Lung (tissue), 12 donors: ENCODE results near the gene TADA2A. TPM values are rescaled to one million over a fixed set of nuclear protein-coding genes. Genes with fewer than 3 reads are reported as not detected.

ENCODE experiments used
- ATAC-seq: fragments of 200-7000 bp; cut with Tn5 transposase; one replicate; pipeline ENCODE4 v1.9.1; 2020; ENCODE audit warnings: moderate number of reproducible peaks; ENCODE audit not compliant: insufficient read depth, low FRiP score
- DNase-seq, 3 donors: peaks; one replicate each; pipeline ENCODE4 v3.0.0-alpha.2; 2013 to 2017
- H3K27ac ChIP-seq, 2 donors: one replicate each; pipeline ENCODE4 v1.5.1; 2013; ENCODE audit warnings: mild to moderate bottlenecking in 2 of 2, moderate library complexity in 2 of 2, control low read depth in 1 of 2, inconsistent platforms in 1 of 2, low read depth in 1 of 2, low read length in 1 of 2
- H3K27me3 ChIP-seq, 3 donors: one replicate each; pipeline ENCODE4 v1.5.1; 2013; ENCODE audit warnings: low read length in 2 of 3; ENCODE audit not compliant: control insufficient read depth in 3 of 3, insufficient read depth in 3 of 3
- H3K36me3 ChIP-seq, 4 donors: one replicate each; pipeline ENCODE4 v1.5.1; 2013; ENCODE audit warnings: low read length in 4 of 4, mild to moderate bottlenecking in 1 of 4, moderate library complexity in 1 of 4; ENCODE audit not compliant: control insufficient read depth in 4 of 4, insufficient read depth in 4 of 4
- H3K4me1 ChIP-seq, 5 donors: one replicate each; pipeline ENCODE4 v1.5.1; 2013; ENCODE audit warnings: low read length in 5 of 5, mild to moderate bottlenecking in 2 of 5, moderate library complexity in 1 of 5; ENCODE audit not compliant: control insufficient read depth in 5 of 5, insufficient read depth in 5 of 5
- H3K4me3 ChIP-seq: one replicate; pipeline ENCODE4 v1.5.1; 2013; ENCODE audit warnings: mild to moderate bottlenecking, control low read depth, moderate library complexity
- H3K9ac ChIP-seq, 2 donors: one replicate each; pipeline ENCODE4 v1.5.1; 2013; ENCODE audit warnings: low read length in 2 of 2, control low read depth in 1 of 2; ENCODE audit not compliant: insufficient read depth in 1 of 2
- H3K9me3 ChIP-seq, 4 donors: one replicate each; pipeline ENCODE4 v1.5.1; 2013; ENCODE audit warnings: low read length in 3 of 4, mild to moderate bottlenecking in 1 of 4, moderate library complexity in 1 of 4; ENCODE audit not compliant: control insufficient read depth in 4 of 4, insufficient read depth in 3 of 4
- CTCF ChIP-seq: IDR thresholded peaks from 2 replicates; pipeline ENCODE4 v1.5.1; 2012; ENCODE audit warnings: mild to moderate bottlenecking; ENCODE audit errors: control extremely low read depth, extremely low read depth
- WGBS, 2 donors: extraction: QIAGEN DNeasy Blood & Tissue Kit; methylation state at CpG; one replicate each; pipeline ENCODE4 v1.1.7; 2013; 5-methylcytosine and 5-hydroxymethylcytosine counted together
- polyA plus RNA-seq, 2 donors: library from polyadenylated mRNA; stranded (reverse); fragments of 200-250 nt; gene quantifications; one replicate each; pipeline ENCODE4 v1.2.1, GENCODE V29; 2013
- total RNA-seq, 2 donors: library from RNA; depleted of rRNA in 1 of 2; stranded (reverse); fragments of >200 nt in 1 of 2; gene quantifications; one replicate each; pipeline ENCODE4 v1.2.1, GENCODE V29; 2014 to 2021
- donor health status: control.
- donor health status: control.
- donor health status: Bipolar disorder and iron deficiency.
- donor health status: healthy.
- donor health status: DM: yes; HTN: yes; CAD: no.

Gene TADA2A
- total and polyA plus RNA-seq, 4 donors: 7.4 to 28.6 (median 16.9) TPM

GRCh38 chr17:37422971-37423625 is 16.4 kb downstream of the TADA2A start:
- ATAC-seq (no peak), DNase-seq (no peak)
- H3K27me3 ChIP-seq: no peaks in the 10 kb centered on the region
- no peak for TF ChIP-seq CTCF
- no peak overlapping the region for H3K9ac ChIP-seq
- WGBS, 2 donors: 65 to 70% methylated on average over 4 of the region's 4 CpGs
- H3K36me3 ChIP-seq: peaks cover 18 to 40% (median 27%) of the 10 kb centered on the region in 4 donors
- no peak overlapping the region for H3K4me3 ChIP-seq
- H3K27ac ChIP-seq: no peak overlapping the region
- no peaks in the 10 kb centered on the region for H3K4me1 ChIP-seq
- no peaks in the 10 kb centered on the region for H3K9me3 ChIP-seq

GRCh38 chr17:37425268-37425667 is 18.6 kb downstream of the TADA2A start:
- Histone ChIP-seq H3K27ac (no peak overlapping the region), H3K4me1 (no peaks in the 10 kb centered on the region), H3K4me3 (no peak overlapping the region), H3K9ac (no peak overlapping the region), H3K27me3 (no peaks in the 10 kb centered on the region), H3K36me3 (peaks cover 13 to 39% (median 28%) of the 10 kb centered on the region in 4 donors), H3K9me3 (no peaks in the 10 kb centered on the region)
- ATAC-seq (no peak), DNase-seq (no peak)
- WGBS, 2 donors: 94 to 98% methylated on average over 1 of the region's 1 CpG
- TF ChIP-seq CTCF: no peak

GRCh38 chr17:37429039-37429438 is 22.4 kb downstream of the TADA2A start:
- TF ChIP-seq CTCF: no peak
- H3K27me3 ChIP-seq: no peaks in the 10 kb centered on the region
- H3K36me3 ChIP-seq: peaks cover 13 to 31% (median 23%) of the 10 kb centered on the region in 4 donors
- no peak for DNase-seq
- no peak overlapping the region for H3K4me3 ChIP-seq
- whole genome bisulfite sequencing, 2 donors: 100% methylated on average over 2 to 3 of the region's 3 CpGs
- no peak overlapping the region for H3K9ac ChIP-seq
- H3K9me3 ChIP-seq: no peaks in the 10 kb centered on the region
- H3K27ac ChIP-seq: no peak overlapping the region
- no peaks in the 10 kb centered on the region for H3K4me1 ChIP-seq
- ATAC-seq: no peak

- no peak overlapping the region for H3K9ac ChIP-seq
- H3K4me1 ChIP-seq: no peaks in the 10 kb centered on the region
- no peak for TF ChIP-seq CTCF
- H3K9me3 ChIP-seq: no peaks in the 10 kb centered on the region
- WGBS, 2 donors: 97 to 100% methylated on average over 1 of the region's 1 CpG
- ATAC-seq (no peak), DNase-seq (no peak)
- no peak overlapping the region for H3K27ac ChIP-seq
- peaks cover 13 to 28% (median 24%) of the 10 kb centered on the region in 4 donors for H3K36me3 ChIP-seq
- H3K27me3 ChIP-seq: no peaks in the 10 kb centered on the region
- no peak overlapping the region for H3K4me3 ChIP-seq
Measured at GRCh38 chr17:37429453-37429852, 22.8 kb downstream of the TADA2A start.
